HCT116 (cell line): ENCODE data around the gene C4orf50.

Experiments
- POLR2A ChIP-seq: IDR thresholded peaks from 2 replicates; pipeline ENCODE4 v1.7.0; 2011; ENCODE audit warnings: borderline replicate concordance; ENCODE audit not compliant: insufficient read depth, insufficient read length; ENCODE audit errors: extremely low read depth
- POLR2AphosphoS5 ChIP-seq: IDR thresholded peaks from 2 replicates; pipeline ENCODE4 v1.6.1; 2011; ENCODE audit warnings: mild to moderate bottlenecking, low read depth, low read length, moderate library complexity
- RAD21 ChIP-seq: IDR thresholded peaks from 2 replicates; pipeline ENCODE4 v1.6.1; 2012; ENCODE audit warnings: low read depth, mild to moderate bottlenecking
- TF ChIP-seq, protein P1 (sequence below), 3 experiments: fragments of 200-600 bp in 1 of 3; sonication (generic) in 1 of 3; IDR thresholded peaks in 2 of 3; conservative IDR thresholded peaks in 1 of 3; 2 replicates each; pipeline ENCODE4 v1.5.1; 2012 to 2017; ENCODE audit warnings: low read depth in 2 of 3, low read length in 2 of 3, antibody characterized with exemption in 1 of 3, borderline replicate concordance in 1 of 3, control low read depth in 1 of 3, mild to moderate bottlenecking in 1 of 3, mixed read lengths in 1 of 3, mixed run types in 1 of 3, moderate library complexity in 1 of 3; ENCODE audit not compliant: insufficient read depth in 1 of 3

- TF ChIP-seq, protein P1, sequence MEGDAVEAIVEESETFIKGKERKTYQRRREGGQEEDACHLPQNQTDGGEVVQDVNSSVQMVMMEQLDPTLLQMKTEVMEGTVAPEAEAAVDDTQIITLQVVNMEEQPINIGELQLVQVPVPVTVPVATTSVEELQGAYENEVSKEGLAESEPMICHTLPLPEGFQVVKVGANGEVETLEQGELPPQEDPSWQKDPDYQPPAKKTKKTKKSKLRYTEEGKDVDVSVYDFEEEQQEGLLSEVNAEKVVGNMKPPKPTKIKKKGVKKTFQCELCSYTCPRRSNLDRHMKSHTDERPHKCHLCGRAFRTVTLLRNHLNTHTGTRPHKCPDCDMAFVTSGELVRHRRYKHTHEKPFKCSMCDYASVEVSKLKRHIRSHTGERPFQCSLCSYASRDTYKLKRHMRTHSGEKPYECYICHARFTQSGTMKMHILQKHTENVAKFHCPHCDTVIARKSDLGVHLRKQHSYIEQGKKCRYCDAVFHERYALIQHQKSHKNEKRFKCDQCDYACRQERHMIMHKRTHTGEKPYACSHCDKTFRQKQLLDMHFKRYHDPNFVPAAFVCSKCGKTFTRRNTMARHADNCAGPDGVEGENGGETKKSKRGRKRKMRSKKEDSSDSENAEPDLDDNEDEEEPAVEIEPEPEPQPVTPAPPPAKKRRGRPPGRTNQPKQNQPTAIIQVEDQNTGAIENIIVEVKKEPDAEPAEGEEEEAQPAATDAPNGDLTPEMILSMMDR (IDR thresholded peaks at IDR 0.05 in 2 of 3, conservative IDR thresholded peaks at IDR 0.05 in 1 of 3; ENCODE audit: borderline replicate concordance in 1 of 3, insufficient read depth in 1 of 3, low read depth in 2 of 3, low read length in 2 of 3) = no peak
- no peak for TF ChIP-seq RAD21
- TF ChIP-seq POLR2AphosphoS5 = no peak
- no peak for TF ChIP-seq POLR2A
These were observed 112.0 kb downstream of the C4orf50 start for GRCh38 chr4:5906191-5906590.
